ENCODE measurements around the gene CADM3.
A peak's percentile ranks its signal among the peaks of the same experiment; 100 is the strongest.

Gene CADM3

GRCh38 chr1:159171254-159171687, at the start of gene CADM3:
Gene CADM3, plus strand, starts transcription at chr1:159171615. Its CDS starts 151 bp downstream, at chr1:159171766.
- Histone ChIP-seq H3K9me3 (ENCODE audit: low read depth, low read length) (no peaks in the 10 kb centered on the region), H3K27ac (no peak within 1 kb of the TSS), H3K4me3 (no peak within 1 kb of the TSS), H3K36me3 (ENCODE audit: insufficient read depth, low read length) (no peaks in the 10 kb centered on the region), H3K9ac (ENCODE audit: insufficient read length) (no peak within 1 kb of the TSS)
- TF ChIP-seq POLR2AphosphoS5 (IDR thresholded peaks at IDR 0.05; ENCODE audit: borderline replicate concordance, low read depth, low read length) (no peak), FOXP2 (optimal IDR thresholded peaks at IDR 0.05; ENCODE audit: control extremely low read depth, extremely low read length, insufficient read depth) (no peak)
- DNase-seq (ENCODE audit: low read depth, low spot score): no peak

GRCh38 chr1:159122005-159122621, 49.3 kb upstream of the CADM3 start:
- Histone ChIP-seq H3K9me3 (ENCODE audit: low read depth, low read length) (no peaks in the 10 kb centered on the region), H3K4me3 (no peak overlapping the region), H3K27ac (no peak overlapping the region), H3K9ac (ENCODE audit: insufficient read length) (no peak overlapping the region), H3K36me3 (ENCODE audit: insufficient read depth, low read length) (no peaks in the 10 kb centered on the region)
- no peak for TF ChIP-seq POLR2AphosphoS5 (IDR thresholded peaks at IDR 0.05; ENCODE audit: borderline replicate concordance, low read depth, low read length)
- no peak for TF ChIP-seq FOXP2 (optimal IDR thresholded peaks at IDR 0.05; ENCODE audit: control extremely low read depth, extremely low read length, insufficient read depth)
- TF ChIP-seq EZH2 (IDR thresholded peaks at IDR 0.05): no peak
- DNase-seq (ENCODE audit: low read depth, low spot score): no peak

- no peak for DNase-seq (ENCODE audit: low read depth, low spot score)
- Histone ChIP-seq H3K36me3 (ENCODE audit: insufficient read depth, low read length) (no peaks in the 10 kb centered on the region), H3K9ac (ENCODE audit: insufficient read length) (no peak overlapping the region), H3K9me3 (ENCODE audit: low read depth, low read length) (no peaks in the 10 kb centered on the region), H3K27ac (no peak overlapping the region), H3K4me3 (no peak overlapping the region)
- TF ChIP-seq FOXP2 (optimal IDR thresholded peaks at IDR 0.05; ENCODE audit: control extremely low read depth, extremely low read length, insufficient read depth): no peak
- TF ChIP-seq EZH2 (IDR thresholded peaks at IDR 0.05): no peak
- TF ChIP-seq POLR2AphosphoS5 (IDR thresholded peaks at IDR 0.05; ENCODE audit: borderline replicate concordance, low read depth, low read length): no peak
These were observed 47.8 kb upstream of the CADM3 start for GRCh38 chr1:159123587-159123986.

- no peaks in the 10 kb centered on the region for H3K9me3 ChIP-seq (ENCODE audit: low read depth, low read length)
- no peak overlapping the region for H3K27ac ChIP-seq
- no peak overlapping the region for H3K9ac ChIP-seq (ENCODE audit: insufficient read length)
- H3K36me3 ChIP-seq (ENCODE audit: insufficient read depth, low read length): no peaks in the 10 kb centered on the region
- TF ChIP-seq FOXP2 (optimal IDR thresholded peaks at IDR 0.05; ENCODE audit: control extremely low read depth, extremely low read length, insufficient read depth) (no peak), POLR2AphosphoS5 (IDR thresholded peaks at IDR 0.05; ENCODE audit: borderline replicate concordance, low read depth, low read length) (no peak), EZH2 (IDR thresholded peaks at IDR 0.05) (no peak)
- DNase-seq (ENCODE audit: low read depth, low spot score): peak; percentile 10
- H3K4me3 ChIP-seq: no peak overlapping the region
These were observed 39.0 kb upstream of the CADM3 start for GRCh38 chr1:159132271-159132881.

- H3K4me3 ChIP-seq: no peak overlapping the region
- H3K27ac ChIP-seq: no peak overlapping the region
- no peaks in the 10 kb centered on the region for H3K36me3 ChIP-seq (ENCODE audit: insufficient read depth, low read length)
- H3K9me3 ChIP-seq (ENCODE audit: low read depth, low read length): no peaks in the 10 kb centered on the region
- no peak for TF ChIP-seq EZH2 (IDR thresholded peaks at IDR 0.05)
- no peak for TF ChIP-seq POLR2AphosphoS5 (IDR thresholded peaks at IDR 0.05; ENCODE audit: borderline replicate concordance, low read depth, low read length)
- TF ChIP-seq FOXP2 (optimal IDR thresholded peaks at IDR 0.05; ENCODE audit: control extremely low read depth, extremely low read length, insufficient read depth): no peak
- no peak overlapping the region for H3K9ac ChIP-seq (ENCODE audit: insufficient read length)
- no peak for DNase-seq (ENCODE audit: low read depth, low spot score)
These were observed 30.9 kb upstream of the CADM3 start for GRCh38 chr1:159140474-159140873.

- TF ChIP-seq FOXP2 (optimal IDR thresholded peaks at IDR 0.05; ENCODE audit: control extremely low read depth, extremely low read length, insufficient read depth): no peak
- TF ChIP-seq EZH2 (IDR thresholded peaks at IDR 0.05): no peak
- TF ChIP-seq POLR2AphosphoS5 (IDR thresholded peaks at IDR 0.05; ENCODE audit: borderline replicate concordance, low read depth, low read length): no peak
- Histone ChIP-seq H3K36me3 (ENCODE audit: insufficient read depth, low read length) (no peaks in the 10 kb centered on the region), H3K9ac (ENCODE audit: insufficient read length) (no peak overlapping the region), H3K27ac (no peak overlapping the region), H3K9me3 (ENCODE audit: low read depth, low read length) (no peaks in the 10 kb centered on the region), H3K4me3 (no peak overlapping the region)
- no peak for DNase-seq (ENCODE audit: low read depth, low spot score)
These were observed 29.6 kb upstream of the CADM3 start for GRCh38 chr1:159141584-159142390.

GRCh38 chr1:159142391-159142663, 29.1 kb upstream of the CADM3 start:
- Histone ChIP-seq H3K36me3 (ENCODE audit: insufficient read depth, low read length) (no peaks in the 10 kb centered on the region), H3K9ac (ENCODE audit: insufficient read length) (no peak overlapping the region), H3K27ac (no peak overlapping the region), H3K9me3 (ENCODE audit: low read depth, low read length) (no peaks in the 10 kb centered on the region), H3K4me3 (no peak overlapping the region)
- no peak for DNase-seq (ENCODE audit: low read depth, low spot score)
- no peak for TF ChIP-seq EZH2 (IDR thresholded peaks at IDR 0.05)
- no peak for TF ChIP-seq POLR2AphosphoS5 (IDR thresholded peaks at IDR 0.05; ENCODE audit: borderline replicate concordance, low read depth, low read length)
- no peak for TF ChIP-seq FOXP2 (optimal IDR thresholded peaks at IDR 0.05; ENCODE audit: control extremely low read depth, extremely low read length, insufficient read depth)

- Histone ChIP-seq H3K4me3 (no peak overlapping the region), H3K27ac (no peak overlapping the region), H3K36me3 (ENCODE audit: insufficient read depth, low read length) (no peaks in the 10 kb centered on the region), H3K9me3 (ENCODE audit: low read depth, low read length) (no peaks in the 10 kb centered on the region), H3K9ac (ENCODE audit: insufficient read length) (no peak overlapping the region)
- DNase-seq (ENCODE audit: low read depth, low spot score): no peak
- TF ChIP-seq EZH2 (IDR thresholded peaks at IDR 0.05): no peak
These were observed 28.5 kb upstream of the CADM3 start for GRCh38 chr1:159142726-159143510.

All from SK-N-MC (cell line).